Endothelial cell (in vitro differentiated cells): ENCODE data around the gene ZNF160. TPM values are rescaled to one million over a fixed set of nuclear protein-coding genes. Genes with fewer than 3 reads are reported as not detected.
"Not testable (repeated sequence)": the region's sequence is repeated elsewhere in the genome, so short reads cannot be mapped to it uniquely, and the experiment has no call there.

Experiments
- DNase-seq: peaks from one replicate; pipeline ENCODE4 v3.0.0; 2021; ENCODE audit warnings: low spot score
- H3K27ac Mint-ChIP-seq: one replicate; pipeline ENCODE4 v1.8.0; 2021; ENCODE audit warnings: mixed read lengths, inconsistent platforms; ENCODE audit not compliant: unreplicated experiment
- H3K27me3 Mint-ChIP-seq: one replicate; pipeline ENCODE4 v1.8.0; 2021; ENCODE audit warnings: mild to moderate bottlenecking, moderate library complexity, mixed read lengths, inconsistent platforms; ENCODE audit not compliant: unreplicated experiment
- H3K36me3 Mint-ChIP-seq: one replicate; pipeline ENCODE4 v1.8.0; 2021; ENCODE audit warnings: mild to moderate bottlenecking, low read depth, mixed read lengths, inconsistent platforms; ENCODE audit not compliant: unreplicated experiment
- H3K4me1 Mint-ChIP-seq: one replicate; pipeline ENCODE4 v1.8.0; 2021; ENCODE audit warnings: mild to moderate bottlenecking, mixed read lengths, inconsistent platforms; ENCODE audit not compliant: unreplicated experiment
- H3K4me3 Mint-ChIP-seq: one replicate; pipeline ENCODE4 v1.8.0; 2021; ENCODE audit warnings: mild to moderate bottlenecking, mixed read lengths, inconsistent platforms; ENCODE audit not compliant: unreplicated experiment
- H3K9me3 Mint-ChIP-seq: one replicate; pipeline ENCODE4 v1.8.0; 2021; ENCODE audit warnings: mixed read lengths, inconsistent platforms; ENCODE audit not compliant: unreplicated experiment
- total RNA-seq: library from RNA; stranded (reverse); fragmentation: NEBNext Ultra II Directional; extraction: Animal tissue kit (Norgen Biotek cat#: 25700); gene quantifications from one replicate; pipeline ENCODE4 v1.2.1, GENCODE V29; 2021; ENCODE audit not compliant: unreplicated experiment
- TF ChIP-seq, protein P1 (sequence below): fragments of 200-600 bp; sonication (generic); IDR thresholded peaks from one replicate; pipeline ENCODE4 v1.5.0; 2021; ENCODE audit warnings: antibody characterized with exemption; ENCODE audit not compliant: unreplicated experiment

ZNF160 gene
- total RNA-seq, 1 donor from 2014 or later: 36.3 TPM

DNA sequence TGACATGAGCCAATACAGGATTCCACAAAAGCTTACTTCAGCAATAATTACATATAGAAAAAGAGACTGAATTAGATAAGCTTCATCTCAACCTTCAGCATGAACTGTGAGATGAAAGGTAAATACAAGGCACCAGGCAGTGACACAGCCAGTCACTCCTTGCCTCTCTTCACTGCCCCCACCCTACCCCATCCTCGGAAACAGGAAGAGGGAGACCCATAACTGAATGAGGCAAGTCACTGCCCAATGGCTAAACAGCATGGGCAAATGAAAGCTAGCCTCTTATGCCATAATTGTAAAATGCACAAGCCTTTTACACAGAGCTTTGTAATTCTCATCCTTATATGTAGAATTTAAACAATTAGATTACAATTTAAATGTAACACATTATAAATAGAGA lies 1.7 kb downstream of the ZNF160 start:
- H3K36me3 Mint-ChIP-seq: peaks cover 20% of the 10 kb centered on the region
- no peaks in the 10 kb centered on the region for H3K9me3 Mint-ChIP-seq
- no peak for DNase-seq
- H3K4me1 Mint-ChIP-seq: peaks cover 18% of the 10 kb centered on the region
- peaks cover 3% of the 10 kb centered on the region for H3K27me3 Mint-ChIP-seq
- TF ChIP-seq, protein P1, sequence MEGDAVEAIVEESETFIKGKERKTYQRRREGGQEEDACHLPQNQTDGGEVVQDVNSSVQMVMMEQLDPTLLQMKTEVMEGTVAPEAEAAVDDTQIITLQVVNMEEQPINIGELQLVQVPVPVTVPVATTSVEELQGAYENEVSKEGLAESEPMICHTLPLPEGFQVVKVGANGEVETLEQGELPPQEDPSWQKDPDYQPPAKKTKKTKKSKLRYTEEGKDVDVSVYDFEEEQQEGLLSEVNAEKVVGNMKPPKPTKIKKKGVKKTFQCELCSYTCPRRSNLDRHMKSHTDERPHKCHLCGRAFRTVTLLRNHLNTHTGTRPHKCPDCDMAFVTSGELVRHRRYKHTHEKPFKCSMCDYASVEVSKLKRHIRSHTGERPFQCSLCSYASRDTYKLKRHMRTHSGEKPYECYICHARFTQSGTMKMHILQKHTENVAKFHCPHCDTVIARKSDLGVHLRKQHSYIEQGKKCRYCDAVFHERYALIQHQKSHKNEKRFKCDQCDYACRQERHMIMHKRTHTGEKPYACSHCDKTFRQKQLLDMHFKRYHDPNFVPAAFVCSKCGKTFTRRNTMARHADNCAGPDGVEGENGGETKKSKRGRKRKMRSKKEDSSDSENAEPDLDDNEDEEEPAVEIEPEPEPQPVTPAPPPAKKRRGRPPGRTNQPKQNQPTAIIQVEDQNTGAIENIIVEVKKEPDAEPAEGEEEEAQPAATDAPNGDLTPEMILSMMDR: no peak
- no peak overlapping the region for H3K27ac Mint-ChIP-seq
- H3K4me3 Mint-ChIP-seq: peak overlapping the region; percentile 92

DNA sequence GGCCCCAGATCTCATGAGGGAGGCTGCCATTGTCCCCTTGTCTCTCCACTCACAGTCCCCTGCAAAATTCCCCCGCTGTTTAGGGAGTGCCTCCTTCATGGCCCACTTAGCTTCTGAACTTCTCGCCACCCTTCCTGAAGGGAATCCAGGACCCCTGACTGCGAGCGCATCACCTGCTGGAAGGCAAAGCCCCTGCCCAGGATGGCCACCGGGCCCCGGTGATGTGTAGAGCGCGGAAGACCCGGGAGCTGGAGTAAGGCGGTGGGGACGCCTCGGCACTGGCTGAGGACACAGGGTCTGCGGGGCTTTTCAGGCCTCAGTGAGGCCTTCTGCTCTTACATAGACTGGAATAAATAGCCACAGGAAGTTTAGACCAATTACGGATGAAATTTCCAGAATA lies 4.7 kb downstream of the ZNF160 start:
- Mint-ChIP-seq H3K36me3 (peaks cover 24% of the 10 kb centered on the region), H3K4me1 (peaks cover 24% of the 10 kb centered on the region)
- not testable (repeated sequence) for H3K27ac Mint-ChIP-seq, H3K27me3 Mint-ChIP-seq, H3K9me3 Mint-ChIP-seq, DNase-seq, H3K4me3 Mint-ChIP-seq

DNA sequence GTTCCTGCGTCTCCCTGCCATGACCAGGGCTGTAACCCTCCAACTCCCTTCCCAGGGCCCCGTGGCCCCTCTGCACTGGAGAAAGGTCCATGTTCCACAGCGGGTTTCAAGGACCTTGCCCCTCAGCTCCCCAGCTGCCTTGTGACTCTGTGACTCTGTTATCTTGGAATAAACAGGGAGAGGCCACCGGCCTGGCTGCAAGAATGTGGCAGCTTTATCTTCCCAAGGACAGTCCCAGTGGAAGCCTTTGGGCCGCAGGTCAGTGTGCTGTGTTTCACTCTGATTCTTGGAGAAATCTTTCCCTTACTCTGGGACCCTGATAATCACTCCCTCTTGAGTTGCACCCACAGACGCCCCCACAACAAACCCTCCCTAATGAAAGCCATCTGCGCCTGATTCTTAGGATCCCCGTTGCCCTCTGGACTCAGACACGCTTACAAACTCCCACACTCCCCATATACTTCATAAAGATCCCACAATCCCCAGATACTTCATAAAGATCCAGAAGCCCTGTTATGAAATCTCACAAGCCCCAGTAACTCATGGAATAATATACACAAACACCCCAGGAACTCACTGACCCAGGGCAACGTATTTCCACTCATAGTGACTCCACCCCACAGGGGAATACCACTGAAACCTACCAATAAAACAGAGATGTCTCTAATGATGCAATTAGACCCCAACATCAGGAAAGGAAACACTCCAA lies 6.1 kb downstream of the ZNF160 start:
- not testable (repeated sequence) for H3K27me3 Mint-ChIP-seq, H3K27ac Mint-ChIP-seq, DNase-seq, H3K9me3 Mint-ChIP-seq
- Mint-ChIP-seq H3K4me1 (peaks cover 18% of the 10 kb centered on the region), H3K36me3 (peaks cover 24% of the 10 kb centered on the region), H3K4me3 (peak overlapping the region; percentile 71)

GRCh38 chr19:53096579-53096978 lies 6.6 kb downstream of the ZNF160 start:
- H3K27me3 Mint-ChIP-seq, H3K9me3 Mint-ChIP-seq, H3K27ac Mint-ChIP-seq, H3K4me3 Mint-ChIP-seq, DNase-seq: not testable (repeated sequence)
- H3K36me3 Mint-ChIP-seq: peaks cover 23% of the 10 kb centered on the region
- H3K4me1 Mint-ChIP-seq: peaks cover 13% of the 10 kb centered on the region

DNA sequence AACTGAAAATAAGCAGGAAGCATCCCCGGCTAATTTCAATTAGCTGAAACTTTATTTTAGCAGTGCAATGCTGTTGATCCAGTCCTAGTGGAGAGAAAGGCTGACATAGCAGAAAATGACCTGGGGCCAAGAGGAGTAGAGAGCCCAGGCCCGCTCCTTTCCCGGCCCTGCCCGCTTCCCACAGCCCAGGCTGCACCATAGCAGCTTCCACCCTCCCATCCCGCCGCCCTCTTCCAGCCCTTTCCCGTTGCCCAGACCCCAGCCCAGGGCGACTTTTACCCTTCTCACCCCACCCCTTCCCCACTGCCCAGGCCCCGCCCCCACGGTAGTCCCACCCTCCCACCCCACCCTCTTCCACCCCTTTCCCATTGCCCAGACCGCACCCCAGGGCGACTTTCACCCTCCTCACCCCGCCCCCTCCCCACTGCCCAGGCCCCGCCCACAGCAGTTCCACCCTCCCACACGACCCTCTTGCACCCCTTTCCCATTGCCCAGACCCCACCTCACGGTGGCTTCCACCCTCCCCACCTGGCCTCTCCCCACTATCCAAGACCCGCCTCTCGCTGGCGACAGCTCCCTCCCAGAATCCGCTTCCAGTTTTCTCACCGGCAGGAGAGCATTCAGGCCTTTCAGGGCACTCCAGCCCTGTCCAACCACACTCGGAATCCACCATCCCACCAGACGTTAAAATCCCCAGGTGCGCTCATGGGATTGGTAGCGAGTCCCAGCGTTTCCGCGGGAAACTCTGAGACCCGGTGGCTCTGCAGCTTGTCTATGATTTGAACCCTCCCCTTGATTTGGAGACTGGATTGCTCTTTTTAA lies 8.3 kb downstream of the ZNF160 start:
- H3K27me3 Mint-ChIP-seq: peaks cover 3% of the 10 kb centered on the region
- peak overlapping the region; percentile 83 for H3K4me3 Mint-ChIP-seq
- TF ChIP-seq, protein P1: no peak
- H3K9me3 Mint-ChIP-seq: peaks cover 5% of the 10 kb centered on the region
- peaks cover 32% of the 10 kb centered on the region for H3K36me3 Mint-ChIP-seq
- peaks cover 10% of the 10 kb centered on the region for H3K4me1 Mint-ChIP-seq
- peak overlapping the region; percentile 78 for H3K27ac Mint-ChIP-seq
- DNase-seq: peak; percentile 30

- peaks cover 43% of the 10 kb centered on the region for H3K36me3 Mint-ChIP-seq
- H3K27ac Mint-ChIP-seq: no peak overlapping the region
- peaks cover 16% of the 10 kb centered on the region for H3K4me1 Mint-ChIP-seq
- peaks cover 3% of the 10 kb centered on the region for H3K27me3 Mint-ChIP-seq
- TF ChIP-seq, protein P1: no peak
- DNase-seq: no peak
- H3K9me3 Mint-ChIP-seq: peaks cover 5% of the 10 kb centered on the region
- no peak overlapping the region for H3K4me3 Mint-ChIP-seq
Observed at GRCh38 chr19:53092723-53093122, 10.5 kb downstream of the ZNF160 start.
